Measurements from ENCODE around the gene LCE3E. TPM values are rescaled to one million over a fixed set of nuclear protein-coding genes. Genes with fewer than 3 reads are reported as not detected.
"Not testable (repeated sequence)": the region's sequence is repeated elsewhere in the genome, so short reads cannot be mapped to it uniquely, and the experiment has no call there.

LCE3E gene, protein sequence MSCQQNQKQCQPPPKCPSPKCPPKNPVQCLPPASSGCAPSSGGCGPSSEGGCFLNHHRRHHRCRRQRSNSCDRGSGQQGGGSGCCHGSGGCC
- total RNA-seq, result not detected

DNA sequence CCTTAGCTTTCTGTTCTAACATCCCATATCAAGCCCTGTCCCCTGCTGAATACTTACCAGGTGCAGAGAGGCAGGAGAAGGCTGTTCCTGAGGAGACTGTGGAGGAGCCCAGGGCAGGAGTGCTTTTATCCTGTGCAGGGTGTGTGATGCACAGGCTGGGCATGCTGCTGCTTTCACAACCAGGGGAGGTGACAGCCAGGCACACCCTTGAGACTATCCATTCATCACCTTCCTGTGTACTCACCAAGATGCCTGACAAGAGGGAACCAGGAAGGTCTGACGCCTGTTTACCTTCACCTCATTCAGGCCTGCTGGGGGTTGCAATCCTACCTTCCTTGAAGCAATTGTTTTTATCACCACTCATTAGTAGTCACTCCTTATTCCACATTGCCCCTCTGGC is at the start of gene LCE3E:
Gene LCE3E (minus strand): TSS at position 100 of the 400 bp plus-strand sequence. CDS start 572 bp downstream, outside the sequence.
- DNase-seq (ENCODE audit: low read depth in 2 of 3, low spot score in 2 of 3), result no peak

DNA sequence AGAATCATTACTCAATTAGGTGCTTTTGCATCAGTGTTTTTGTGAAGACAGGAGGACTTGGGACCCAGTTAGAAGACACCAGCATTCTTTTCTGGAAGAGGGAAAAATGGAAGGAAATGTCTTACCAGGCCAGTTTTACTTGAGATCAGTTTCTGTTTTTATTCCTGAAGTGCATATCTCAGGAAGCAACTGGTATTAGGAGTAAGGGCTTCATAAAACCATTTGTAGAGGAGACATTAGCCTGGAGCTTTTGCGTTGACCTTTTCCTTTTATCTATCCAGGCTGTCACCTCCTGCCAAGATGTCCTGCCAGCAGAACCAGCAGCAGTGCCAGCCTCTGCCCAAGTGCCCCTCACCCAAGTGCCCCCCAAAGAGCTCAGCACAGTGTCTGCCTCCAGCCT is 46.9 kb upstream of the LCE3E start, which contains the start of gene LCE3B:
Gene LCE3B (plus strand): TSS at position 301 of the 400 bp plus-strand sequence. CDS start 0 bp downstream, at position 301.
- no peak for DNase-seq (ENCODE audit: low read depth in 2 of 3, low spot score in 2 of 3)

DNA sequence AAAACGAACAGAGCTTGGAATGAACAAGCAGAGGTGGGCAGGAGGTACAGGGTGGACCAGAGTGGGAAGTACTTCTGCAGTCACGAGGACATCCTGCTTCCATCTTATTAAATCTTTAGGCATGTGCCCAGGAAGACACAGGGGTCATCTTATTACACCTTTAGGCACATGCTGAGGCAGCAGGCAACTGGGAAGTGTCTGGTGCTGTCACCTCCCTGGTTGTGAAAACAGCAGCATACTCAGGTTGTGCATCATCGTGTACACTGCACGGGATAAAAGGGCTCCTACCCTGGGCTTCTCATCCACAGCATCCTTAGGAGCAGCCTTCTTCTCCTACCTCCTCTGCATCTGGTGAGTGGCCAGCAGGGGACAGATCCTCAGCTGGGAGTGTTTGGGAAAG is 33.4 kb upstream of the LCE3E start, which contains the start of gene LCE3C:
Gene LCE3C (plus strand): TSS at position 301 of the 400 bp plus-strand sequence. CDS start 498 bp downstream, outside the sequence.
- no peak for DNase-seq (ENCODE audit: low read depth in 2 of 3, low spot score in 2 of 3)

DNA sequence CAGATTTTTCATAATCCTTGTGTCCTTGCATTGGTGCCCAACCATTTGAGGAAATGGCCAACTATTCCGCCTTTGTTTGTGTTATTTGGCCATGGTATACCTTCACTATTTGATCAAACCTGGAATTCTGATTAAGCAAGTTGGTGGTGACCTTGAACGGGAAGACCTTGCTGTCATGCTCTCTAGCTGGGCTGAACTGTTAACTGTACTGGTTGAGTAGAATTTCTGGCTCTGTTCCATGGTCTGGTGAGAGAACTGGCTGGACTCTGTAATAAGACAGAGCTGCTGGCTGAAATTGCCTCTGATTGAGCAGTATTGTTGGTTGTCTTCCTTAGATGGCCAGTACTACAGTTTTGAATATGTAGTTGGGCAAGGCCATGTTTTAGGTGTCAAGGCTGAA is 30.4 kb upstream of the LCE3E start:
- no peak for DNase-seq (ENCODE audit: low read depth in 2 of 3, low spot score in 2 of 3)

DNA sequence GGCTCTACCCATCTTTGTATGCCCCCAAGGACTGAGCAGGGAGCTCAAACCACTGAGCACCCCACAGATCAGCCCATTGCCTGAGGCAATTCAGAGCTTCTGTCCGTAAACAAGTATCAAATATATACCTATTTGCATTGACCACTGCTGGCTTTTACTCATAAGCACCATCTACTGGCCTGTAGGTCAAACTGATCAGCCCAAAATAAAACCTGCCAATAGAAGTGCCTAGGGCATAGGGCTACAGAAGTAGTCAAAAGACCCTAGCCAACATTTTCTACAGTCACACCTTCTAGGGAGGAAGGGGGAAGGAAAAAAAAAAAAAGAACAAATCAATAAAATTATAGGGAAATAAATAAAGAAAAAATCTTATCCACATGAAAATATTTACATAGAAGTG is 19.0 kb upstream of the LCE3E start:
- DNase-seq (ENCODE audit: low read depth in 2 of 3, low spot score in 2 of 3), result no peak

DNA sequence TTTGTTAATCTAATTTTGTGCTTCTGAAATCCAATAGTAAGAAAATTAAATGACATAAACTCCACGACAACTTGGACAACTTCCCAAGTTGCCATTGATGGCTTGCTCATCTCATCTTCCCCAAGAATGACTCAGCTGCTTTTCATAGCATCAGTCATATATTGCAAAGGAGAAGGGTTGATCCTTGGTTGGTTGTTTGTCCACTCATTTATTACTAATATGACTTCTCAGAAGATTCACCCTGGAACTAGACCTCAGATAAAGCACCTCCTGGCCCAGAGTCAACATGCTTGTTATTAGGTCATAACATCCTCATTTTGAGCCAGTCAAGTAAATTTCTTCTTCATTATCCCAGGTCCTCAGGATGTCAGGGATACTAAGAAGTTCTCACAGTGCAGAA is 16.1 kb upstream of the LCE3E start:
- no peak for DNase-seq (ENCODE audit: low read depth in 2 of 3, low spot score in 2 of 3)

DNA sequence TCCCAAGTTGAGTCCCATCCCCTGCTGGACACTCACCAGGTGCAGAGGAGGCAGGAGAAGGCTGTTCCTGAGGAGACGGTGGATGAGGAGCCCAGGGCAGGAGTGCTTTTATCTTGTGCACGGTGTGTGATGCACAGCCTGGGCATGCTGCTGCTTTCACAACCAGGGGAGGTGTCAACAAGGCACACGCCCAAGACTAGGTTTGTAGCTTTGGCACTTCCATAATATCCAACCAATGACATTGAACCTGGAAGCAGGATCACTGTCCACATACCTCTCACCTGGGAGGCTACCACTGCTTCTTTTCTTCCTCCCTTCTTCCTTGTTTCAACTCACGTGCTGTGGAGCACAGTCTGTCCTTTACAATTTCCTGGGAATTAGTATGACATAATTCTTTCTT is 13.9 kb upstream of the LCE3E start, which contains the start of gene LCE3D:
Gene LCE3D (minus strand): TSS at position 84 of the 400 bp plus-strand sequence. CDS start 580 bp downstream, outside the sequence.
- DNase-seq (ENCODE audit: low read depth in 2 of 3, low spot score in 2 of 3), result no peak

DNA sequence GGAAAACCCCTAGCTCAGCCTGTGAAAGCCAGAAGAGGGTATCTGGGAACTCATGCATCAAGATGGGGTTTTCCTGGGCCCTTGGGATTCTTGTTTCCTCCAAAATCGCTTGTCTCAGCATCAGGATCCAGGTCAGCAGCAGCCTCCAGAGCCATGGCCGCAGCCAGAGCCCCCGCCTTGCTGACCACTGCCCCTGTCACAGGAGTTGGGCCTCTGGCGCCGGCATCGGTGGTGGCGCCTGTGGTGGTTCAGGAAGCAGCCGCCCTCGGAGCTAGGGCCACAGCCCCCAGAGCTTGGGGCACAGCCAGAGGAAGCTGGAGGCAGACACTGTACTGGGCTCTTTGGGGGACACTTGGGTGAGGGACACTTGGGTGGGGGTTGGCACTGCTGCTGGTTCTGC is 12.9 kb upstream of the LCE3E start:
- not testable (repeated sequence) for DNase-seq (ENCODE audit: low read depth in 2 of 3, low spot score in 2 of 3)

DNA sequence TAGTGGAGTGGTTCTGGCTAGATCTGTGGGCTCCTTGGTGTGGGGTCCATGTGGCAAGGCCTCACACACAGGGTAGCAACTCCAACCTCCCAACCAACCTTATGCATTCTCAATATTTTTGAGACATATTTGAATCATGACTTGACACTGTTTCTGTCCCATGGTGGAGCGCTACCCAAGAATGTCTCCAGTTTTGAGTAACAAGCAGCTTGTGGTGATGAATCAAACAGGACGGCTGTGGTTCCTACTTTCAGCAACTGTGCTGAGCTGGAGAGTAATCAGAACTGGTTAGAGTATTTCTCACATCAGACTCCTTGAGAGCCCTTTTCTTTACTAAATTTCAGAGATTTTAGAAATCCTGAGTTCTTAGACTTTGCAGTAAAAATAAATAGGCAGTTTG is 10.6 kb upstream of the LCE3E start:
- no peak for DNase-seq (ENCODE audit: low read depth in 2 of 3, low spot score in 2 of 3)

DNA sequence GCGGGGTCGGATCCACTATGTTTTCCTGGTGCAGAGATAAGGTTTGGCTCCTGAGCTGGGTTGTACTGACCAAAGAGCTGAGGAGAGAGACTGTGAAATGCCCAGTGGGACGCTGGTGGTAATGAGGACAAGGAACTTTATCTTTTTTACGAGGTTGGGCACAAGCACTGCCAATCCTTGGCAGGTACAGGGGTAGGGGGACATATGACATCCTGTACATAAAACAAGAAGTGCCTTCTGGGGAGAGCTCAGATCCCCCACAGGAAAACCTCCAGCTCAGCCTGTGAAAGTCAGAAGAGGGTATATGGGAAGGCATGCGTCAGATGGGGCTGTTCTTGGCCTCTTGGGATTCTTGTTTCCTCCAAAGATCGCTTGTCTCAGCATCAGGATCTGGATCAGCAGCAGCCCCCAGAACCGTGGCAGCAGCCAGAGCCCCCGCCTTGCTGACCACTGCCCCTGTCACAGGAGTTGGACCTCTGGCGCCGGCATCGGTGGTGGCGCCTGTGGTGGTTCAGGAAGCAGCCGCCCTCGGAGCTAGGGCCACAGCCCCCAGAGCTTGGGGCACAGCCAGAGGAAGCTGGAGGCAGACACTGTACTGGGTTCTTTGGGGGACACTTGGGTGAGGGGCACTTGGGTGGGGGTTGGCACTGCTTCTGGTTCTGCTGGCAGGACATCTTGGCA is 905 bp downstream of the LCE3E start:
- DNase-seq (ENCODE audit: low read depth in 2 of 3, low spot score in 2 of 3), result no peak

DNA sequence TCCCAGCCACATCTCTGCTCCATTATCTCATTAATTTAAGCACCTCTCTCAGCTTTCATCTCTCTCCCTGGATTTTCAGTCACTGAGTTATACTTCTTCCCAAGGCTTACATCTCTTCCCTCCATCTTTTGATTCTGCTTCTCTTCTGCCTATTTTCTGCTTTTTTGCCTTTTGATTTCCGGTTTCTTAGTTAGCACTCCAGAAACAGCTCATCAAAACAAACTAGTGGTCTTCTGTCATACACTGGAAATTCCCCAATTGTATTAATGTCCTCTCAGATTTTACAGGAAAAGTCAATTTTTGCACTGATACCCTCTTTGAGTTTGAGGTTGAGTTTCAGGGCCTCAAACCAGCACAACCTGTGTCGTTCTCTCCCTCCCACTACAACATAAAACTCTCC is 1.5 kb downstream of the LCE3E start:
- DNase-seq (ENCODE audit: low read depth in 2 of 3, low spot score in 2 of 3), result no peak

DNA sequence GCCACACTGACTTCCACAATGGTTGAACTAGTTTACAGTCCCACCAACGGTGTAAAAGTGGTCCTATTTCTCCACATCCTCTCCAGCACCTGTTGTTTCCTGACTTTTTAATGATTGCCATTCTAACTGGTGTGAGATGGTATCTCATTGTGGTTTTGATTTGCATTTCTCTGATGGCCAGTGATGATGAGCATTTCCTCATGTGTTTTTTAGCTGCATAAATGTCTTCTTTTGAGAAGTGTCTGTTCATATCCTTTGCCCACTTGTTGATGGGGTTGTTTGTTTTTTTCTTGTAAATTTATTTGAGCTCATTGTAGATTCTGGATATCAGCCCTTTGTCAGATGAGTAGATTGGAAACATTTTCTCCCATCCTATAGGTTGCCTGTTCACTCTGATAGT is 18.2 kb downstream of the LCE3E start:
- DNase-seq (ENCODE audit: low read depth in 2 of 3, low spot score in 2 of 3), result not testable (repeated sequence)

DNA sequence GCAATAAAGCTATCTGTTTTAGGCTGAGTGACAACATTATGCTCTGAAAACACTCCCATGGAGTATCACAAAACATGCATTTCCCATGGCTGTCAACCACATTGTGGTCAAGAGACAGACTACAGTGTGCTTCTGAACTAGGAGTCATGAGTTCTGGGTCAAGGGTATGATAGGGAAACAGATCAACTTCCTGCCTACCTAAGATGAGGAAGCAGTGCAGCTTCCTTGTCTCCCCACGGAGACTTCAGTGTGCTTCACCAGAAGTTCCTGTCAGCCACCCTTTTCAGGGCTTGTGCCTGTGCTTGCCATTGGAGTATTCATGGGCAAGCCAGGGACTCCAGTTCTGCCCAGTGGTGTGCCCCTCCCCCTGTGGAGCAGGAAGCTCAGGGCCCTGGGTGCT is 19.9 kb downstream of the LCE3E start:
- peak in 1 of 3 donors; percentile 5 for DNase-seq (ENCODE audit: low read depth in 2 of 3, low spot score in 2 of 3)

DNA sequence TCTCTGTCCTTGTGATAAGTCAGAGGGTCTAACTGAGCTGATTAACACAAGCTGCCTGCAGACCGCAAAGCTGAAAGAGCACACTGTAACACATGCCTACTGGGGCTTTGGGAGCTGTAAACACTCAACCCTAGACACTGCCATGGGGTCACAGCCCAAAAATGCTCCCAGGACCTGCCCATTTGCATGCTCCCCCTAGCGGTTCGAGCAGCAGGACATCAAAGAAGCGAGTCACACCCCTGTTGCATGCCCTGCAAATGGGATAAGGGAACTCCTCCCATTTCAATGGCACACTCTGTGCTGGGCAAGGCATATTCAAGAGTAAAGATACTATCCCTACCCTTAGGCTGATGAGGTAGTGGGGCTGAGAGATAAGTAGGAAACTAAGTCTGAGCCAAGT is 22.8 kb downstream of the LCE3E start:
- peak in 1 of 3 donors; percentile 11 for DNase-seq (ENCODE audit: low read depth in 2 of 3, low spot score in 2 of 3)

DNA sequence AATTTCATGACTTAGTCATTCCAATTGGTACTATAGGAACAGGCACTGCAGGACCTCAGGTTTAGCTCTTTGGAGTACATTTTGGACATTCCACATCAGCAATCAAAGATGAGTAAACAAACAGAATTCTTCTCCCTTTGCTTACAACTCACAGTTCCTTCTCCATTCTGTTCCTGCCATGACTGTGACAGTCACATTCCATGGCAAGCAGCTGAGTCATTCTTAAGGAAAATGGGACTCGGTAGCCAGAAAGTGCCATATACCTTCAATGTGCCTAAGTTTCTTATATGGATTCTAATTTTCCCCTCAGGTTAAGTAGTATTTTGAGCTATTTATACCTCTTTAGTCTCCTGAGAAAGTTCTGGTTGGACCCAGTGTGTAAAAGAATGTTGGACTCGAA is 26.7 kb downstream of the LCE3E start:
- no peak for DNase-seq (ENCODE audit: low read depth in 2 of 3, low spot score in 2 of 3)

DNA sequence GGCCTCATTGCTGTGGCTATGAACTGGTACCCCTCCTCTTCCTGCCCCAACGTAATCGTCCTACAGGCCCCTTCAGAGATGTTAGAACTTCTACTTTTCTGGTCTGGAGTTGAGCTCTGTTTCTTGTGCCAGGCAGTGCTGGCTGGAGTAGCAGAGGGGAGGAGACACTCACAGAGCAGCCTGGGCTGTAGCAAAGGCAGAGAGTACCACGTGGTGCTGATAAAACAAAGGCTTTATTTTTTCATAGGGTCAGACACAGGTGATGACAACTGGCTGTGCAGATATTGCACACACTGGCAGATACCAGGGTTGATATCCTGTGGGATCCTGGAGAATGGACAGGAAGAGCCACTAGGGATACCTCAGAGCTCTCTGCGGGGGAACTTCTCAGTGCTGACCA is 29.1 kb downstream of the LCE3E start:
- DNase-seq (ENCODE audit: low read depth in 2 of 3, low spot score in 2 of 3), result no peak

DNA sequence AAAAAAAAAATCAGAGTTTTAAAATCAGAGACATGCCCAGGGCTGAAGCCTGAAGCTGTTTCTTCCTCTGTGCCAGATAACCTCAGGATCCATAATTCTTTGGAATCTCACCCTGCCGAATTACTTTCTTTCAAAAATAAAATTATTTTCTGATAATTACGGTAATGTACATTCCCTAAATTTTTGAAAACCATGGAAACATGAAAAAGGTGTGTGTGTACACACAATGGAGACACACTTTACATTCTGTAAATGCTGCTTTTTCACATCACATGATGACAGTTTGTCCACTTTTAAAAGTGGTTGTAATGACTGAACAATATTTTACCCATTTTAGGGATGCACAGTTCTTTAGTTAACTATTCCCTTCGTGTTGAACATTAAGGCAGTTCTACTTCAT is 30.8 kb downstream of the LCE3E start:
- no peak for DNase-seq (ENCODE audit: low read depth in 2 of 3, low spot score in 2 of 3)

DNA sequence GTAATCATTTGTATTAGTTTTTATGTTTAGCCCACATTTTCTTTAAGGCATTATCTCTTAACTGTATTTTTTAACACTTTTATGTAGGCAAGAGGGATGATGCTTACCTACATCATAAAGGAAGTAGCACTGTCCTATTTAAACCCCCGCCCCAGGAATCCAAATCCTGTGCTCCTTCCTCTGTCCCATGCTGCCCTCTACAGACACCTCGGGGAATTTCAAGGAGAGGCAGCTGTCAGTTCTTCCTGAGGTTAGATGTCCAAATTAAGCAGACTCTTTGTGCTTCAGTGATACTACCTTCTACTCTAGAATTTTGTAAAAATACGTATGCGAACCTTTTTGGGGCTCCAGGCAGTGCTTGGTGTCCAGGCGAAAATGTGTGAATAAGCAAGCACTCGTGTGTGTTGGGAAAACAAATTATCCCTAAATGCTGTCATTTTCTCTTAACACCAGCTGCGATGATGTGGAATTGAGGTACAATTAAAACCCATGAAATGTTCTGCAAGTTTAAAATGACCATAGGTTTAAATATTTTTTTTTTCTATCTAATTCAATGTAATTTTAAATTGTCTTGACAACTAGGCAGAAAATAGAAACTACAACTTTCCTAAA is 33.1 kb downstream of the LCE3E start:
- peak in 2 of 3 donors; percentile 48 to 69 for DNase-seq (ENCODE audit: low read depth in 2 of 3, low spot score in 2 of 3)

DNA sequence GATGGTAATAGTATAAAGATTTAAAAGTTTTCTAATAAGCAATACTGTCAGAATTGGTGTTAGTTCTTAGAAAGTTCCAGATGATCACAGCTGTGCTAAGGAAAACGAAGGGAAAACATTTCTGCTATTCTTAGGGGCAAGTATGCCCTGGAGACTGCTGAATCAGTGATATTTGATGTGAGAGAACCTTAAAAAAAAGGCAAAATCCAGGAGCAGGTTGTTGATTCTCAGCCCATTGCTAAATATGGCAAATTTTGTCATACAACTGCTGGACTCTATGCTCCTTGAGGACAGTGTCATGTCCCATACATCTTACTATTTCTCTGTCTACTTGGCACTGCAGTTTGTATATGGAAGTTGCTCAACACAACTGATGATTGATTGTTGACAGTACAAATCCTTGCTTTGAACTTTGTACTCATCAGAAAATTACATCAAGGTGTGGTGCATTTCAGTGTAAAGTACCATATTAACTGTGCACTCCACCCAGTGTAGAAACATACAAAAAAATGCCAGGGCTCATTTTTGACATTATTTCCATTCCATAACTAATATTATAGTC is 41.4 kb downstream of the LCE3E start:
- no peak for DNase-seq (ENCODE audit: low read depth in 2 of 3, low spot score in 2 of 3)

DNA sequence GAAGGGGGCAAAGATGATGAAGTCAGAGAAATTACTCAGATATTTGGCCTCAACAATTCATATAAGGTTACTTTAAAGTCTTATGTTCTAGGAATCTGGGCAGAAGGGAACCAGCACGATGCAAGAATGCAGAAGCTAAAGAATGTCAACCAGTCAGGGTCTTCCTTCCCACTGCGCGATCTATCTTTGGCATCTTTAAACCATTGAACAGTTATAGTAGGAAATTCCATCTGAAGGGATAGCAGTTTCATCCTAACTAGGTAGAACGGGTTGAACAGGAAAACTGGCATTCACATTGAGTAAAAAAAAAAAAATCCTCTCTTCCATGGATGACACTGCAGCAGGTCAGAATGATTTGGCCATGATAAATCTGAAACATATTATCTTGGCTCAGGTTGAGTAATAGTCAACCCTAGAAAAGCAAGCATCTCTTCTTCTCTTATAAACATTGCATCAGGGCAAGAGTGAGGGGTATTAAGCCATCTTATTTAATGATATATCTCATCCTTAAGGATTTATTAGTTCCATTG is 46.0 kb downstream of the LCE3E start:
- DNase-seq (ENCODE audit: low read depth in 2 of 3, low spot score in 2 of 3), result no peak

DNA sequence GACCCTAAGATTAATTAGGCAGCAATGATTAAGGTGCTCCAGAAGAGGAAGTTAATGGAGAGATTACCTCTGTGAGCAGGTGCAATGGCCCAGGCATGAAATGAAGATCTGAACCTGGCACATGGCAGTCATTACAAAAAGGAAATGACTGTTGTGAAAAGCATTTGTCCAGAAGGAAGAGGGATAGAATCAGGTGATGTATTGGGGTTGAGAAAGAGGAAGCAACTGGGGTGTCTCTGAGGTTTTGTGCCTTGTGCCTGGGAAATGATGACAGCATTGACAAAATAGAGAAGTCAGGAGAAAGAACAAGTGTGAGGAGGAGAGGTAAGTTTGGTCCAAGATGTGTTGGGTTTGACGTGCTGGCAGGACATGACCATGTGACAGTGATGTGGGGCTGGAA is 46.7 kb downstream of the LCE3E start:
- peak in 2 of 3 donors; percentile 79 to 89 for DNase-seq (ENCODE audit: low read depth in 2 of 3, low spot score in 2 of 3)

Measured in hematopoietic multipotent progenitor cell (in vitro differentiated cells).